Measurements from ENCODE around the gene CACNA1G.

- TF ChIP-seq CTCF (IDR thresholded peaks at IDR 0.05) (no peak), POLR2A (IDR thresholded peaks at IDR 0.05) (no peak)
Observed at GRCh38 chr17:50572541-50572940, 12.0 kb downstream of the CACNA1G start.
